Left colon (tissue), 2 donors: ENCODE results near the gene NCEH1. TPM values are rescaled to one million over a fixed set of nuclear protein-coding genes. Genes with fewer than 3 reads are reported as not detected.
"Not testable (repeated sequence)": the region's sequence is repeated elsewhere in the genome, so short reads cannot be mapped to it uniquely, and the experiment has no call there.

Experiments used
- ATAC-seq: fragments of 200-7000 bp; cut with Tn5 transposase; one replicate; pipeline ENCODE4 v1.9.1; 2020; ENCODE audit warnings: mild to moderate bottlenecking, moderate library complexity
- DNase-seq, 2 donors: peaks; one replicate each; pipeline ENCODE4 v3.0.0-alpha.2; 2020
- intact Hi-C, 2 donors: fragments of 100-400 bp; cut with DNase I in 1 of 2; cut with micrococcal nuclease in 1 of 2; formaldehyde crosslinking; loops; one replicate each; pipeline versions ENCODE4 v1.11.2 to v1.14.0; 2022; cut with DNase I, micrococcal nuclease
- long read RNA-seq: library from polyadenylated mRNA; unstranded; transcript quantifications from one replicate; pipeline ENCODE4 v2.0.0, GENCODE V29; 2021
- total RNA-seq, 2 donors: library from RNA; stranded (reverse); fragmentation: NEBNext Ultra II Directional; extraction: Animal tissue kit (Norgen Biotek cat#: 25700); gene quantifications; one replicate each; pipeline ENCODE4 v1.2.1, GENCODE V29; 2021
- donor health status: DM: no; HTN: no; CAD: no.
- donor health status: DM: yes; HTN: yes; CAD: no.

NCEH1 gene
- total RNA-seq: 10 to 100 TPM; 43.3 to 49.0 TPM
- long read RNA-seq, full-length matches to known transcripts: 9 of 15 reads
- long read RNA-seq, partial matches to known transcripts: 0 of 15 reads
- long read RNA-seq, other reads (novel, unspliced or antisense): 6 of 15 reads

DNA sequence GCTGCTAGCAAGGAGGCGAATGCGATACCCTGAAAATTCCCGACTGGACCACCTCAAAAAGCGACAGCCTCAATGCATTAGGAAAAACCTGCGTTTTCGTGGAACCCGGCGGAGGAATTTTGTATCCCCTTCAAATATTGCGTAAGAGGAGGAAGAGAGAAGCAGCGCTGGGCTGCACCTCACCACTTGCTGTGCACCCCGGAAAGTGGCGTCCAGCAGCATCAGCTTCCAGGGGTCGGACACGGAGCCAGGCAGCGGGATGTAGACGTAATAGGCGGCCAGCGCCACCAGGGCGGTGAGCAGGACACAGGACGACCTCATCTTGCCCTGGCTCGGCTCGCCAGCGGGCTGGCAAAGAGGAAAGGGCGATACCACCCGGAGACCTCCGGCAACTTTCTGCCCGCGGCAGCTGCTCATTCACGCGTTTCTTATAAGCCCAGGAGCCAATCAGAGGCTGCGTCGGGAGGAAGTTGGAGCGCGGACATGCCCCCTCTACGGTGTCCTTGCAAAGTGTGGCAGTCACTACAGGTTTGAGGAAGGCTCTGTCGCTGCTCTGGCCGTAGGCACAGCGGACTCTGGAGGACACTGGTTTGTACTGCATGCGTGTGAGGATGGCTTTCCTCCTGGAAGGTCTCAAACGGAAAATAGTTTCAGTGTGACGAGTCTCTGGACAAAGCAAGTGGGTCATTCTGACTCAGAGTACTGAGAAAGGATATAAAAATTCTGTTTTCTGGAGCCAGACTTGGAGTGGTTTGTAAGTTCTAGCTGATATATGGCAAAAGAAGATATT, at the start of gene NCEH1:
Gene NCEH1 (minus strand): TSS at position 404 of the 790 bp plus-strand sequence. CDS start 83 bp downstream, at position 321.
- peak; percentile 89 to 95 for DNase-seq
- intact Hi-C loops: no loop called here
- peak; percentile 91 for ATAC-seq

DNA sequence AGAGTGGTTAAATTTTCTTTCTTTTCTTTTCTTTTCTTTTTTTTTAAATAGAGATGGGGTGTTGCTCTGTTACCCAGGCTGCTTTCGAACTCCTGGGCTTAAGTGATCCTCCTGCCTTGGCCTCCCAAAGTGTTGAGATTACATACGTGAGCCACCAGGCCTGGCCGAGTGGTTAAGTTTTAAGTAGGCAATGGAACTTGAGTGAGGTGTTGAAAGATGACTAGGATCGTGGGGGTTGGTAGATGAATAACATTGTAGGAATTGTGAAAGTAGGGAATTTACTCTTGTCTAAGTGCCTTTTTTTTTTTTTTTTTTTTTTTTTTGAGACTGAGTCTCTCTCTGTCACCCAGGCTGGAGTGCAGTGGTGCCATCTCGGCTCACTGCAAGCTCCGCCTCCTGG, 49.5 kb upstream of the NCEH1 start:
- intact Hi-C loops, ATAC-seq, DNase-seq: not testable (repeated sequence)

GRCh38 chr3:172753125-172753524, 42.3 kb upstream of the NCEH1 start:
- DNase-seq (no peak), ATAC-seq (no peak)
- intact Hi-C loops: no loop called here

- intact Hi-C loops: no loop called here
- no peak for DNase-seq
These were observed 41.8 kb upstream of the NCEH1 start for GRCh38 chr3:172752651-172753050.

GRCh38 chr3:172751175-172751704, 40.4 kb upstream of the NCEH1 start:
- DNase-seq: no peak
- intact Hi-C loops: no loop called here
- ATAC-seq: peak; percentile 28

More at GRCh38 chr3:172752651-172753050, 41.8 kb upstream of the NCEH1 start:
- ATAC-seq: no peak

DNA sequence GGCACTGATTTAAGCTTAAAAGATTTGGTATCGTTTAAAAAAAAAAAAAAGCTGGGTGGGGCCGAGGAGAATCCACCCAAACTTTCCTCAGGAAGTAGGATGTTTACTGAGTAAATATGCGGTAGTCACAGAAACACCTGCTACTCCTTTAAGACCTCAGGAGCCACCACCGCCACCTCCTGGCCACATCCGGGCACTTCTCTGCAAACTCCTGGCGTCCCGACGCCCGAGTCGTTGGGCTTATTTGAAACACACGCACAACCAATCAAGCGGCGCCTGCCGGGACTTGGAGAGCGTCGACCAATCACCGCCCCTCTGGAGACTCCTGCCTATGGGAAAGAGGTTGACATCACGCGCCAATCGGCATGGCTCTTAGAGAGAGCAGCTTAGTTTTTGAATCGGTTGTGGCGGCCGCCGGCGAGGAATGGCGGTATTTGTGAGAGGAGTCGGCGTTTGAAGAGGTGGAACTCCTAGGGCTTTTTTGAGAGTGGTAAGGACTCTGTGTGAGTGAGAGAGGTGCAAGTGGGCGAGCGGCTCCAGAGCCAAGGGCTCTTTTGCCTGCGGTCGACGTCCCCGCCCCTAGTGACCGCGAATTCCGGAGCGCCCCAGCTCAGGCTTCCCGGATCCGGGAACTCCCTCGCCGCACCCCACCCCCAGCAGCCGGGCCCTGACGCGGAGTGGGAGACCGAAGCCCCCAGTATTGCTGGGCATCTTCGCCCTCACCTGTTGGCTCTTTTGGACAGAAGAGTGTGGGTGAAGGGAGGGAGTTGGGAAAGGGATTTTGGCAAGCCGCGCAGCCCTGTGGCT, 39.7 kb upstream of the NCEH1 start, which contains the start of gene ECT2:
Gene ECT2 (plus strand): TSS at position 359 of the 807 bp plus-strand sequence. CDS start 3,805 bp downstream, outside the sequence.
- peak; percentile 92 for ATAC-seq
- intact Hi-C loops: no loop called here
- DNase-seq: peak; percentile 98 to 99

DNA sequence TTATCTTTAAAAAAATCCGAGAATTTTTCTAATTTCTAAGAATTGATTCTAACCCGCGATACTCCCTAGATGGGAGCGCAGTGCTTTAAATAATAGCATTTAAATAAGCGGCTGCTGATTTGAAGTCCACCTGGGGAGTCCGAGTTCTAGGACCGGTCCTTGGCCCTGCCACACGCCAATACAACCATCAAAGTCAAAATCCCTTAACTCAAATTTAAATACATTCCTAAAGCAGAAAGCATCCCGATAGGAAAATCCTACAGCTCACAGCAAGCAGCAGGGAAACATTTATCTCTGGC, 39.2 kb upstream of the NCEH1 start:
- peak; percentile 25 to 28 for DNase-seq
- peak; percentile 0 for ATAC-seq
- intact Hi-C loops: no loop called here

DNA sequence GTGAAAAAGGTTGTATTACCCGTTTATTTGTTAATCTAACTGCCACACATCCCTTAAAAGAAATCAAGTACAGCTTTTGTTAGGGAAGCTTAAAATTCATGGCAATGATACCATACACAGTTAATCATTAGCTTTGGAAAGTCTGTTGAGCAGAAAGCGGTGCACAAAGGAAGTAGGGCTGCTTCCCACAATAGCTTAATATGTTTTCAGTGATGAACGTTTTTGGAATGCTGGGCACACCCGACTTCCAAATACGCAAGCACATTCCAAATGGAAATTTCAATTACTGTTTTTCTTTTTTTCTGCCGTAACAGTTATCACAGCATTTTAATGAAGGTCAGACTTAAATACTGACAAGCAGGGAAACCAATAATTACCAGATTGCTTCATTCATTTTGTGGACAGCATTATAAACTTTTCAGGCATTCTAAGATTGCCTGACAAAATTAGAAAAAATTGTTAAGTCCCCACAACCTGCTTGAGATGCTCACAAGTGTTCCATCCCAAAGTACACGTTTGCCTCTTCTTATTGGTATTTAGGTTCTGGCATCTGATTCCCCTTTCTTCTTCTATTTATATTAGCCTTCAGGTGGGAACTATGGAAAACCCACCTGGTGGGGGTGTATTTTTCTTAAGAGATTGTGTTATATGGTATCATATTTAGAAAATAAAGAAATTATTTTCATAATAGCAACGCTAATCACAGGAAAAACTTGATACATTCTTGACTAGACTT, 38.5 kb upstream of the NCEH1 start:
- peak in 1 of 2 donors; percentile 45 for DNase-seq
- intact Hi-C loops: no loop called here
- ATAC-seq: peak; percentile 47

DNA sequence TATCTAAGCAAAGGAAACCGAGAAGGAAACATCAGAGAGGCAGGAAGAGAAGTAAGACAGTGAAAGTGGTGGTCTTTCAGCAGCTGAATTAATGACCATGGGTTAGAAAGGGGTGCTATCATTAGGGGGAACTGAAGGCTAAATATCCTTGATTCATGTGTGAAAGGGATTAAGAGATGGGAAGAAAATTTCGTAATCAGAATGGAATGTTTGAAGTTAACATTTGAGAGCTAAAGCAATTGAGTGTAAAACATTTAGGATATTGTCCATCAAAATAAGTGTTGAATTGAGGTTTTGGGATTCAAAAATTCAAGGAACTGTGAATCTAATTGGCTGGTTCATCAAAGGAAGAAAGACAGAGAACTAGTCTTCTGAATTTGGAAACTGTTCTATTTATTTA, 35.6 kb upstream of the NCEH1 start:
- intact Hi-C loops: no loop called here
- ATAC-seq: no peak
- DNase-seq: no peak

DNA sequence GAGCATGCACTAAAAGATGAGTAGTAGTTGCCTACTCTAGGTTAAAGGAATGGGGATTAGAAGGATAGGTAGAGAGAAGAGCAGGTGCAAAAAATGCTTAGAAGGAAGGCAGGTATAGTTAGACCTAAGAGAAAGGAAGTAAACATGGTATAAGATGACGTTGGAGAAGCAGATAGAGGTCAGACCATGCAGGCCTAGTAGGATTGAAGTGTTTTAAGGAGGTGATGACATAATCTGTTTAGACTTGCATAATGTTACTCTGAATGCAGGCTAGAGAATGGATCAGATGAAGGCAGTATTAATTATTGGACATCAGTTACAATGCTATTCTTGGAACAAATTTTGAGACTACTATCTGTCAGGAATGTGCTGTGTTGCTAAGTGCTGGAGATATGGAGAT, 28.6 kb upstream of the NCEH1 start:
- intact Hi-C loops: no loop called here
- ATAC-seq: no peak
- DNase-seq: no peak

DNA sequence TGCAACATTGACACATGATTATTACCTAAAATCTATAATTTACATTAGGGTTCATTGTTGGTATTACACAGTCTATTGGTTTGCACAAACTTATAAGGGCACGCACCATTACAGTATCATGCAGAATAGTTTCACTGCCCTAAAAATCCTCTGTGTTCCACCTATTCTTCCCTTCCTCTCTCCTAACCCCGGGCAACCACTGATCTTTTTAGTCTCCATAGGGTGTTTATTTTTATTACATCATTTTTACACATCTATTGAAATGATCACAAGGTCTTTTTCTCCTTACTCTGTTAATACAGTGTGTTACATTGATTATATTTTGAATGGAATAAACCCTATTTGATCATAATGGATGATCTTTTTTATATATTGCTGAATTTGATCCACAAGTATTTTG, 24.1 kb upstream of the NCEH1 start:
- intact Hi-C loops: no loop called here
- DNase-seq: no peak
- no peak for ATAC-seq

GRCh38 chr3:172726380-172726779, 15.5 kb upstream of the NCEH1 start:
- DNase-seq: no peak
- intact Hi-C loops: no loop called here
- ATAC-seq: no peak

GRCh38 chr3:172722536-172723040, 11.7 kb upstream of the NCEH1 start:
- intact Hi-C loops, DNase-seq, ATAC-seq: not testable (repeated sequence)

GRCh38 chr3:172717493-172718088, 6.7 kb upstream of the NCEH1 start:
- intact Hi-C loops: no loop called here
- DNase-seq: no peak
- peak; percentile 46 for ATAC-seq

- ATAC-seq (no peak), DNase-seq (no peak)
- intact Hi-C loops: no loop called here
These were observed 5.6 kb upstream of the NCEH1 start for GRCh38 chr3:172716476-172716875.

DNA sequence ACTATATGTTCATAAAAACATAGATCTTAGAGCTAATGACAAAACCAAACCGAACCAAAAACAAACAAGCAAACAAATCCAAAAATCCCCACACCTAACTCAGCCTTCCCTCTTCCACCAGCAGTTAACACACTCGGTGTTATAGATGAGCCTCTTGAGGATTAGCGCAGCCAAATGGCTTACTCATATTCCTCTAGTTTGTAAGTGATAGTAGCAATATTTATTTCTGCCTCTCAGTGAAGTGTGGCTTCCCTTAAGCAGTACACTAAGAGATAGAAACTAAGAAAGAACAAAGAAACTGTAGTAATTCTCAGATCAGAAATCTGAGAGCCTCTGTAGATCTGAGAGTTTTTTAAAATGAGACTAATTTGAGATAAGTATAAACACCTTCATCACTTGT, 2.4 kb upstream of the NCEH1 start:
- intact Hi-C loops: no loop called here
- no peak for DNase-seq
- ATAC-seq: no peak

- intact Hi-C loops: no loop called here
- peak; percentile 29 to 45 for DNase-seq
- ATAC-seq: peak; percentile 42
These were observed 558 bp upstream of the NCEH1 start for GRCh38 chr3:172711454-172711795.
